Naive thymus-derived CD4-positive, alpha-beta T cell (primary cell): ENCODE measurements around the gene CADM1. TPM values are rescaled to one million over a fixed set of nuclear protein-coding genes. Genes with fewer than 3 reads are reported as not detected.

Experiments
- ATAC-seq: fragments of 150-1000 bp; cut with Tn5 transposase; 2 replicates; pipeline ENCODE4 v1.10.0; 2021; ENCODE audit warnings: mild to moderate bottlenecking, moderate library complexity
- CTCF ChIA-PET: fragments of 350-600 bp; sonication (Branson Sonifier 250); formaldehyde crosslinking; loops from one replicate; lab custom pipeline; 2021; ENCODE audit warnings: antibody characterized with exemption; lab: Charles Lee
- POLR2A ChIA-PET: fragments of 350-600 bp; sonication (Branson Sonifier 250); formaldehyde crosslinking; loops from one replicate; lab custom pipeline; 2021; ENCODE audit warnings: antibody characterized with exemption, inconsistent platforms; lab: Charles Lee
- DNase-seq, 9 donors: peaks; one replicate each; pipeline versions ENCODE4 v3.0.0 to v3.0.0-alpha.2; 2020 to 2022; ENCODE audit warnings: mixed read lengths in 1 of 9
- H3K27ac ChIP-seq: one replicate; pipeline ENCODE4 v1.7.0; 2013; ENCODE audit warnings: mild to moderate bottlenecking, low read depth, low read length, moderate library complexity
- H3K27me3 ChIP-seq, 2 donors: one replicate each; pipeline ENCODE4 v1.7.0; 2013; ENCODE audit warnings: low read length in 2 of 2, mild to moderate bottlenecking in 2 of 2, moderate library complexity in 2 of 2; ENCODE audit not compliant: control insufficient read depth in 2 of 2, insufficient read depth in 2 of 2
- H3K36me3 ChIP-seq, 3 experiments: 1 replicate in 2 of 3; 2 replicates in 1 of 3; pipeline ENCODE4 v1.7.0; 2013; ENCODE audit warnings: low read length in 3 of 3, mild to moderate bottlenecking in 3 of 3, moderate library complexity in 1 of 3; ENCODE audit not compliant: insufficient read depth in 3 of 3, control insufficient read depth in 2 of 3
- H3K4me1 ChIP-seq, 2 donors: one replicate each; pipeline ENCODE4 v1.7.0; 2013; ENCODE audit warnings: low read length in 2 of 2, mild to moderate bottlenecking in 2 of 2, moderate library complexity in 1 of 2; ENCODE audit not compliant: control insufficient read depth in 2 of 2, insufficient read depth in 2 of 2
- H3K4me3 ChIP-seq: 2 replicates; pipeline ENCODE4 v1.7.0; 2013; ENCODE audit warnings: mild to moderate bottlenecking, low read length
- H3K9me3 ChIP-seq, 3 experiments: 1 replicate in 2 of 3; 2 replicates in 1 of 3; pipeline ENCODE4 v1.7.0; 2013; ENCODE audit warnings: low read length in 3 of 3; ENCODE audit not compliant: control insufficient read depth in 2 of 3
- H3K27ac Mint-ChIP-seq, 9 donors: one replicate each; pipeline ENCODE4 v1.8.0; 2020 to 2022; ENCODE audit warnings: mixed read lengths in 9 of 9, mild to moderate bottlenecking in 8 of 9, moderate library complexity in 5 of 9, inconsistent platforms in 2 of 9
- H3K27me3 Mint-ChIP-seq, 5 donors: one replicate each; pipeline ENCODE4 v1.8.0; 2021 to 2022; ENCODE audit warnings: mixed read lengths in 5 of 5, mild to moderate bottlenecking in 1 of 5
- H3K36me3 Mint-ChIP-seq, 5 donors: one replicate each; pipeline ENCODE4 v1.8.0; 2020 to 2022; ENCODE audit warnings: mixed read lengths in 5 of 5, mild to moderate bottlenecking in 3 of 5, inconsistent platforms in 1 of 5
- H3K4me1 Mint-ChIP-seq, 7 donors: one replicate each; pipeline ENCODE4 v1.8.0; 2020 to 2022; ENCODE audit warnings: mixed read lengths in 7 of 7, mild to moderate bottlenecking in 3 of 7, inconsistent platforms in 1 of 7
- H3K4me3 Mint-ChIP-seq, 10 donors: one replicate each; pipeline ENCODE4 v1.8.0; 2020 to 2022; ENCODE audit warnings: mild to moderate bottlenecking in 10 of 10, mixed read lengths in 10 of 10, moderate library complexity in 6 of 10, inconsistent platforms in 2 of 10
- H3K9me3 Mint-ChIP-seq, 11 donors: one replicate each; pipeline ENCODE4 v1.8.0; 2020 to 2022; ENCODE audit warnings: mixed read lengths in 11 of 11, mild to moderate bottlenecking in 4 of 11, inconsistent platforms in 1 of 11, moderate library complexity in 1 of 11
- intact Hi-C, 2 donors: fragments of 100-400 bp; cut with micrococcal nuclease; formaldehyde crosslinking; loops; one replicate each; pipeline ENCODE4 v1.15.1; 2023
- polyA plus RNA-seq, 2 donors: library from polyadenylated mRNA; unstranded; fragments of 300-500 nt; fragmentation: Illumina TruSeq; gene quantifications; one replicate each; pipeline ENCODE4 v1.2.3, GENCODE V29; 2021
- total RNA-seq, 6 experiments: library from RNA in 5 of 6; stranded (reverse) in 5 of 6; gene quantifications; 1 replicate in 5 of 6; 2 replicates in 1 of 6; pipeline ENCODE4 v1.2.3 and lab custom pipeline; 2021 to 2026

The CADM1 gene
- total and polyA plus RNA-seq, 7 experiments from 2014 or later = 0.29 to 2.7 (median 0.69) TPM

- no peak overlapping the region for H3K27ac Mint-ChIP-seq
- Histone ChIP-seq H3K4me1 (no peaks in the 10 kb centered on the region), H3K27me3 (no peaks in the 10 kb centered on the region), H3K27ac (no peak overlapping the region), H3K9me3 (no peaks in the 10 kb centered on the region), H3K4me3 (no peak overlapping the region), H3K36me3 (no peaks in the 10 kb centered on the region)
- H3K36me3 Mint-ChIP-seq = no peaks in the 10 kb centered on the region
- no peak overlapping the region for H3K4me3 Mint-ChIP-seq
- CTCF ChIA-PET = no interaction called here
- H3K4me1 Mint-ChIP-seq = no peaks in the 10 kb centered on the region
- H3K9me3 Mint-ChIP-seq = peaks cover 0 to 5% (median 0%) of the 10 kb centered on the region in 11 donors
- intact Hi-C loops = no loop called here
- POLR2A ChIA-PET = no interaction called here
- ATAC-seq = no peak
- DNase-seq = no peak
- peaks cover 0 to 11% (median 7%) of the 10 kb centered on the region in 5 donors for H3K27me3 Mint-ChIP-seq
Observed at GRCh38 chr11:115279813-115280761, 224.1 kb downstream of the CADM1 start.

DNA sequence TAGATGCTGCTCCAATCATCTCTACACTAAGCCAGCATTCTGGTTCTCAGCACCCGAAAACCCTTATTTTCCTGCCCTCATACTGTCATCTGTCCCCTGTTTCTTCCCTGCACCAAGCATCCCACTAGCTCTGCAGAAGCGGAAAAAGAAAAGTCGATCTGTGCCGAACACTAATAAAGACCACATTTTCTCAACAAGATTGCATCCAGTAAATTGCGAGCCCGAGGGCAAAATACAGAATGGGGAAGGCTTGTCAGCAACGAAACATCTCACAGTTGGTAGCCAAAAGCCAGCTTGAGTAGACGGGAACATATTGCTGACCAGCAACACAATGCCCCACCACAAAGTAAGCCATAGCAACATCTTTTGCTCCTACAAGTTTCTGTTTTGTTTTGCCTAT is 227.4 kb downstream of the CADM1 start:
- DNase-seq = no peak
- ChIA-PET POLR2A (no interaction called here), CTCF (no interaction called here)
- no peaks in the 10 kb centered on the region for H3K36me3 ChIP-seq
- peaks cover 0 to 5% (median 0%) of the 10 kb centered on the region in 11 donors for H3K9me3 Mint-ChIP-seq
- ATAC-seq = no peak
- H3K4me3 Mint-ChIP-seq = no peak overlapping the region
- no peaks in the 10 kb centered on the region for H3K4me1 Mint-ChIP-seq
- no peaks in the 10 kb centered on the region for H3K36me3 Mint-ChIP-seq
- intact Hi-C loops = no loop called here
- H3K4me3 ChIP-seq = no peak overlapping the region
- peaks cover 0 to 17% (median 9%) of the 10 kb centered on the region in 5 donors for H3K27me3 Mint-ChIP-seq
- H3K27ac ChIP-seq = no peak overlapping the region
- H3K27me3 ChIP-seq = no peaks in the 10 kb centered on the region
- H3K9me3 ChIP-seq = no peaks in the 10 kb centered on the region
- H3K27ac Mint-ChIP-seq = no peak overlapping the region
- H3K4me1 ChIP-seq = no peaks in the 10 kb centered on the region

DNA sequence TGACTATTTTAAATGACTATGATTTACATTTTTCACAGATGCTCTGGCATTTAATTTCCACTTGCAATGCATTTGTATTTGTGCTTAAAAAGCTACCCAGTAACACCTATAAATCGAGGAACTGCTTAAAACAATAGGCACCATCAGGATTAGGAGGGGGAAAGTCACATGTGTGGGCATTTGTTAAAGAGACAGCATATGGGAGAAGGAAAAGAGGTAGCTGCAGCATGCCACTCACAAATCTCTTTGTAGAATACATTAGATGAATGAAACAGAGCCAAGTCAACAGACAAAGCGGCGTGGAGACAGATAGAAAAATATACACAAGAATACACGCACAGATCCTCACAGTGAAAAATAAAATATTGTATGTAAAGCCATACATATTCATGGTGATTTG is 228.0 kb downstream of the CADM1 start:
- intact Hi-C loops = no loop called here
- no peak for DNase-seq
- H3K27ac Mint-ChIP-seq = no peak overlapping the region
- Histone ChIP-seq H3K36me3 (no peaks in the 10 kb centered on the region), H3K27ac (no peak overlapping the region), H3K4me1 (no peaks in the 10 kb centered on the region), H3K9me3 (no peaks in the 10 kb centered on the region), H3K27me3 (no peaks in the 10 kb centered on the region), H3K4me3 (no peak overlapping the region)
- peaks cover 0 to 5% (median 0%) of the 10 kb centered on the region in 11 donors for H3K9me3 Mint-ChIP-seq
- ChIA-PET POLR2A (no interaction called here), CTCF (no interaction called here)
- peaks cover 0 to 17% (median 9%) of the 10 kb centered on the region in 5 donors for H3K27me3 Mint-ChIP-seq
- H3K4me3 Mint-ChIP-seq = no peak overlapping the region
- H3K36me3 Mint-ChIP-seq = no peaks in the 10 kb centered on the region
- H3K4me1 Mint-ChIP-seq = no peaks in the 10 kb centered on the region
- no peak for ATAC-seq

DNA sequence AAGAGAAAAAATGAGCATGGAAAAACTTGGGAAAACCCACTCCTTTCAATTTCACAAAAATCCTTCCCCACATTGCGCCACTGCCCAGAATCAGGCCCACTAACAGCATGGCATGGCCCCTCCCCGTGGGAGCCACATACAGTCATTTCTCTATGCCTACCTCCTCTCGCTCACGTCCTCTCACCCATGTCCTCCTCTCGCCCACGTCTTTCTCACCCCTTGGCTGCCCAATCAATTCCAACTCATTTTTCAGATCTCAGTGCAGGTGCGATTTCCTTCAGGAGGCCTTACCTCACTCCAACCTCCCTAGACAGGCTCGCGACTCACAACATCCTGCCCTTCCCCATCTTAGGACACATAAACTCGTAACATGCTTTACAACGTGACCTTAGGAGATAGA is 229.2 kb downstream of the CADM1 start:
- no peaks in the 10 kb centered on the region for H3K36me3 ChIP-seq
- CTCF ChIA-PET = no interaction called here
- intact Hi-C loops = no loop called here

GRCh38 chr11:115272925-115273324 is 231.3 kb downstream of the CADM1 start:
- no peaks in the 10 kb centered on the region for H3K4me1 ChIP-seq
- ChIA-PET CTCF (no interaction called here), POLR2A (no interaction called here)
- ATAC-seq (no peak), DNase-seq (no peak)
- no peaks in the 10 kb centered on the region for H3K36me3 ChIP-seq
- no peak overlapping the region for H3K4me3 ChIP-seq
- no peak overlapping the region for H3K27ac Mint-ChIP-seq
- intact Hi-C loops = no loop called here
- no peaks in the 10 kb centered on the region for H3K4me1 Mint-ChIP-seq
- no peak overlapping the region for H3K4me3 Mint-ChIP-seq
- H3K36me3 Mint-ChIP-seq = no peaks in the 10 kb centered on the region
- H3K27me3 ChIP-seq = no peaks in the 10 kb centered on the region
- H3K27ac ChIP-seq = no peak overlapping the region
- peaks cover 0 to 10% (median 5%) of the 10 kb centered on the region in 5 donors for H3K27me3 Mint-ChIP-seq
- no peaks in the 10 kb centered on the region for H3K9me3 ChIP-seq
- peaks cover 0 to 3% (median 0%) of the 10 kb centered on the region in 11 donors for H3K9me3 Mint-ChIP-seq

More for the DNA sequence above, 229.2 kb downstream of the CADM1 start:
- Mint-ChIP-seq H3K36me3 (no peaks in the 10 kb centered on the region), H3K4me1 (no peaks in the 10 kb centered on the region), H3K4me3 (no peak overlapping the region), H3K9me3 (peaks cover 0 to 5% (median 0%) of the 10 kb centered on the region in 11 donors), H3K27me3 (peaks cover 0 to 17% (median 9%) of the 10 kb centered on the region in 5 donors), H3K27ac (no peak overlapping the region)
- POLR2A ChIA-PET = no interaction called here
- H3K27ac ChIP-seq = no peak overlapping the region
- DNase-seq = no peak
- no peaks in the 10 kb centered on the region for H3K4me1 ChIP-seq
- no peaks in the 10 kb centered on the region for H3K9me3 ChIP-seq
- H3K27me3 ChIP-seq = no peaks in the 10 kb centered on the region
- no peak overlapping the region for H3K4me3 ChIP-seq
- ATAC-seq = no peak

DNA sequence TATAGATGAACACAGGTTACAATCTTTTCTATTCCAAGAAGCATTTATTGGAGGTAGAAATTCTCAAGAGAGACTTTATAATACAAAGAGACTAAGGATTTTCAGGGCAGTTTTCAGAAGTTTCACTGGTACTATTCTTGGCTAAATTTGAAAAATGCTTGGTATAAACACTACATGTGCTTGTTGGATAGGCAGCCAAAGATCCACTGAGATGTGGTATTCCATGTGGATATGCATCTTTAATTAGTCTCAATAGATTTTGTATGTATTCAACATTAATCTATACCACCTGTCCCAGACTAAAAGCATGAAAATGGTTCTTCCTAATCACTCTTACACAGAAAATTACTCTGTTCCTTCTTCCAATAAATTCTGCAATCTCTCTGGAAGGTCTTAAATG is 232.6 kb downstream of the CADM1 start:
- ChIA-PET CTCF (no interaction called here), POLR2A (no interaction called here)
- Mint-ChIP-seq H3K27ac (no peak overlapping the region), H3K4me3 (no peak overlapping the region), H3K9me3 (peaks cover 0 to 3% (median 0%) of the 10 kb centered on the region in 11 donors), H3K27me3 (peaks cover 0 to 10% (median 5%) of the 10 kb centered on the region in 5 donors), H3K36me3 (no peaks in the 10 kb centered on the region), H3K4me1 (no peaks in the 10 kb centered on the region)
- H3K4me3 ChIP-seq = no peak overlapping the region
- no peaks in the 10 kb centered on the region for H3K4me1 ChIP-seq
- no peaks in the 10 kb centered on the region for H3K9me3 ChIP-seq
- ATAC-seq = no peak
- no peak for DNase-seq
- H3K36me3 ChIP-seq = no peaks in the 10 kb centered on the region
- intact Hi-C loops = no loop called here
- no peaks in the 10 kb centered on the region for H3K27me3 ChIP-seq
- H3K27ac ChIP-seq = no peak overlapping the region
